ENCODE measurements around the gene LRRC25.

Gene LRRC25

DNA sequence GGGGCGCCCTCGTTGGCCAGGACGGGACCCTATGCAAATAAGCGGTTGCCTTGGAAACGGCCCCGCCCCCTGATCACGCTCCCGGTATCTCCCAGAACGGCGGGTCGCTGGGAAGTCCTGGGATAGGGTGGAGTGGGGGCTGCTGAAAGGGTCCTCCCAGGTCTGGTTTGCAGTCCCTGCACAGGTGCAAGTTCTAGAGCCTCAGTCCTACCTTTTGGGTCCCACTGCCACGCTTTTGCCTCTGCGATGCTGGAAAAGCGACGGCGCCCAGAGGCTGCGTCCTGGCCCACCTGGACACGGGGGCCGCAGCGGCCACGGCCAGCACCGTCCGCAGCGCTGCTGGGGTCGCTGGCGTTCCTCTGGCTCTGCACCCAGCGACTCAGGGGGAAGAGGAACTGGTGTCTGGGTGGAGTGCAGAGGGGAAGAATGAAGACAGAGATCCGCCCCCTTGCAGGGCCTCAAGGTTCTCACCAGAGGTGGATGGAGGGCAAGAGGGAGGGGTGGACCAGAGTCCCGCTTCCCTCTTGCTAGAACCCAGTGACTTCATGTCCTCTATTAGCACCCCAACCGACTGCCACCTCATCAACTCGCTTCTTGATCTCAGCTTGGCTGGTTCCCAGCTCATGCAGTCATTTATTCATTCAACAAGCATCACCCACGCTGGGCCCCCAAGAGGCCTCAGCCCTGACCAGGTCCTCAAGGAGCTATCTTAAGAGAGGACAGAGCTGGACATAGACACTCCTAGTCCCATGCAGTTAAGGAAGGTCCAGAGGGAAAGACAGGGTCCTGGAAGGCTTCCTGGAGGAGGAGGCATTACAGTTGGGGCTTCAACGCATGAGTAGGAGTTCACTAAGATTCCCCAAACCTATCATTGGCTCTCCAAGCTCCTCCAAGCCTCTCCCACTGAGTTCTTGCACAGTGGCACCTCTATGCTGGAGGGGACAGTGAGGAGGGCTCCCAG, at the start of gene LRRC25:
TSS of gene LRRC25 (minus strand) at position 381 of the 961 bp plus-strand sequence. CDS start 659 bp downstream, outside the sequence.
- no peak for DNase-seq (ENCODE audit: low read depth in 2 of 2)

DNA sequence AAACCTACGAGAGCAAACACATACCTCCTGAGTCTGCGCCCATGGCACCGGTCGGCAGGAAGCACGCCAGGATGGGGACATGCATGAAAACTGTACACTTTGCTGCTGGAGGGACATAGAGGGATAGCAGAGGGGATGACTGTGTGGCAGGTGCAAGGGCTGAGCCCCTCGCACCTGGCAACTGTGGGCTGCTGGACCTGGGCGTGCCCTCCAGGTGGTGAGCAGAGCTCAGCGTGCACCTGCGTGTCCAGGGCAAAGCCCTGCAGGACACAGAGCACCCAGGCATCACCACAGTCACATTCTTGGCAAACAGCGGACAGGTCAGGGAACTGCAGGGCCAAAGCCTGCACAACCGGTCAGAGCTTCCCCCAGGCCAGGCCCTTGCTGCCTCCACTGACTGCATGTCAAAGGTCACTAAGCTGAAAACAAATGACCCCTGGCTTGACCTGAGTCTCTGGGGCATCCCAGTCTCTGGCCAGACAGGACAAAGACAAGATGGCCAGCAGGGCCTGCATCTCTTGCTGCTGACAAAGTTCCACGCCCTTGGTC, 49.5 kb upstream of the LRRC25 start:
- no peak for DNase-seq (ENCODE audit: low read depth in 2 of 2)

DNA sequence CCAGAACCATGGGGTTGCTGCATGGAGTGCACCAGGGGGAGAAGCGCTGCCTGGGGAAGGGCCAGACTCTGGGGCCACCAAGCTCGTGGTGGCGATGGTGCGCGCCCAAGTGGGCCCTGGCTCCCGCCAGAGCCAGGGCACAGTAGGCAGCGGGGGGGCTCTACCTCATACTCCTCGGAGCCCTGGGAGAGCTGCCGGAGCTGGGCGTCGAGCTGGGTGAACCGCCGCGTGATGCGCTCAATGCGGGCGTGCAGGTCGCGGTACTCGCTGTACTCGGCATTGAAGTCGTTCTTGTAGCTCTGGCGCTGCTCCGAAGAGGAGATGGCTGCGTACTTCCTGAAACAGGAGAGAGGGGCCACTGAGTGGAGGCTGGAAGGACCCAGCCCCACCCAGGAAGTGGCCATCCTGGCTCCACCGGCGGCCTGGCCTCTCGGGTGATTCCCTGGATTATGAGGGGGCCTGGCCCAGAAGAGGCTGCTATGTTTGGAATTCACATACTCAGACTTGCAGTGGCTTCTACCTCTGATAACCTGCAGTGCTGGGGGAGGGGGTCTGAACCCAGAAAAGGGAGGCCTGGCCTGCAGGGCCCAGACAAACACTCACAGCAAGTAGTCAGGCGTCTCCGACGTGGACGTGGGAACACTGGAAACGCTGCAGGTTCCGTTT, 48.9 kb upstream of the LRRC25 start:
- DNase-seq (ENCODE audit: low read depth in 2 of 2): no peak

DNA sequence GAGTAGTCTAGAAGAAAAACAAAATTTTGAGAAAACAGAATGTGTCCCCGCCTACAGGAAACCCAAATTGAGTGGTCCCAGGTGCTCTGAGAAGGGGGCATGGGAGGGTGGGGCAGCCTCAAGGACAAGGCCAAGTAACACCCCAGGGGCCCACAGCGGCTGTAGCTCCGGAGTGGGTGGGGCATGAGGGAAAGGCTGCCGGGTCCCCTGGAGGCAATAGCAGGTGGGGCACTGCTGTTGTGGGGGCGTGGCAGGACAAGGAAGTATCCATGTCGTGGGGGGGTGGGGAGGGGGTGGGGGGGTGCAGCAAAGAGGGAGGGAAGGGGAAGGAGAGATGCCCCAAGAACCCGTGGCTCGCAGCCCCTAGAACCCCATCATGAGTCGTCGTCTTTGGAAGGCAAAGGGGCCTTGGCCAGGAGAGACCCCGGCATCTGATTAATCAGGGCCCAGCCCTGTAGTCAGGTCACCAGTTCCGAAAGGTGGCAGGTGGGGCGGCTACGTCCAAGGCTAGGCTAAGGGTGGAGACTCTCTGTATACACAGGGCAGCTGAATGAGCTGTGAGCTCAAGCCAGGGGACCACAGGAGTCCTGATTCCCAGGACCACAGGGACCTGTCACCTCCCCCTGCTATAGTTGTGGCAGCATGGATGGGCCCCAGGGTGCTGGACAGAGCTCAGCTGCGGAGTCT, 48.0 kb upstream of the LRRC25 start:
- DNase-seq (ENCODE audit: low read depth in 2 of 2): no peak

DNA sequence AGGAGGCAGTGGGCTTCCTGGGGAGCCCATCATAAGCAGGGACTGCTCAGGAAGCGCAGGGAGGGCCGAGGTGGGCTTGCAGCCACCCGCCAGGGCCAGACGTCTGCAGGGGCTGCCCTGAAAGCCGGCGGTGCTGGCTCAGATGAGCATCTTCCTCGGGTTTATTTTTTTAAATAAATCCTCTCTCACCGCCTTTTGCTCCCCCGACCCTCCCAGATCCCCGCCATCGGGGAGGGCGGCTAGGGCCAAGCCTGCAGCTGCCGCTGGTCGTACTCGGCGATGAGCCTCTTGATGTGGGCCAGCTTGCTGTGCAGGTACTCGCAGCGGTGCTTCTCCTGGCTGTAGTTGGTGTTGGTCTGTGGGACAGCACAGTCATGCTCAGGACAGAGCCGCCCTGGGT, 47.1 kb upstream of the LRRC25 start:
- DNase-seq (ENCODE audit: low read depth in 2 of 2): no peak

DNA sequence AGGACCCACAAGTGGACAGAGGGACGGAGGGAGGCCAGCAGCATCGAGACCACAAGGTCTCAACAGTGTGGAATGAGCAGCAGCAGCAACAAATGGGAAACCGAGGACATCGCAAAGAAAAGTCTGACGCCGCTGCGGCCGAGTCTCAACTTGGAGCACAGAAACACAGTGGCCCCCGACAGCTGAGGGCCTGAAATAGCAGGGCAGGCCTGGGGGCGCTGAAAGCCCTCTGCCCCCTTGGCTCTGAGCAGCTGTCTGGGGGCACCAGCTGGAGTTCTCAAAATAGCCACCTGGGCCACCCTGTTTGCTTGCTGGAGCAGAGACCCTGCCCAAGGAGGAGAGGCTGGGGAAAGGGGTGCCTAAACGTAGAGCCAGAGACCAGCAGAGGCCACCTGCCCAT, 46.4 kb upstream of the LRRC25 start:
- DNase-seq (ENCODE audit: low read depth in 2 of 2): no peak

DNA sequence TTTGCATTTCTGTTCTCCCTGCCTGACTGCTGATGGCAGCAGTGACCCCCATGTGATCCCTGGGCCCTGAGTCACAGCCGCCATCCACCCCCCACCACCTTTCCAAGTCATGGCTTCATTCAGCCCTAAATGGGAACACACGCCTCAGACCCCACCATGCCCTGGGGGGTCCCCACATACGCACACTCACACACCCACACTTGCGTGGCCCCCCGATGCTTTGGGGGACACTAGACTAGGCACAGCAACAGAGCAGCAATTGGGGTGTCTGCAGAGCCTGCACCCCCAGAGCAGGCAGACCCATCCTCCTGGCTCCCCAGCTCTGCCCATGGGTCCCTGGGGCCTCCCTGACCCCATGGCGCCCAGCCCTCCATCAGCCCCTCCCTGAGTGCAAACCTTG, 46.0 kb upstream of the LRRC25 start:
- DNase-seq (ENCODE audit: low read depth in 2 of 2): no peak

DNA sequence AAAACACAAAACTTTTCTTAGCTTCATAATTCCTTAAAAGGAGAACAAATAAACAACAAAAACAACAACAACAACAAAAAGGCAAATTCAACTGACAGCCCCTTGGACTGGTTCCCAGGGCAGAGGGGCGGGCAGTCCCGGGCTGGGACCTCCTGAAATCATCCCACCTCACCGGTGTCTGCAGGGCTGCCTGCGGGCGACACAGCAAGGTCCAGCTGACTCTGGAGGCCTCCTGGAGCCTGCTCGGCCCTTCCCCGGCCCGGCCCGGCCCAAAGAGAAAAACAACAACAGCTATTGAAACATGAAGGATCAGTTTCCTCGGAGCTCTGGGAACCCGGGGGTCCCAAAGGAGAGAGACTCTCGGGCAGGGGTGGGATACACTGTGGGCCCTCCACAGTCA, 45.5 kb upstream of the LRRC25 start:
- DNase-seq (ENCODE audit: low read depth in 2 of 2): no peak

DNA sequence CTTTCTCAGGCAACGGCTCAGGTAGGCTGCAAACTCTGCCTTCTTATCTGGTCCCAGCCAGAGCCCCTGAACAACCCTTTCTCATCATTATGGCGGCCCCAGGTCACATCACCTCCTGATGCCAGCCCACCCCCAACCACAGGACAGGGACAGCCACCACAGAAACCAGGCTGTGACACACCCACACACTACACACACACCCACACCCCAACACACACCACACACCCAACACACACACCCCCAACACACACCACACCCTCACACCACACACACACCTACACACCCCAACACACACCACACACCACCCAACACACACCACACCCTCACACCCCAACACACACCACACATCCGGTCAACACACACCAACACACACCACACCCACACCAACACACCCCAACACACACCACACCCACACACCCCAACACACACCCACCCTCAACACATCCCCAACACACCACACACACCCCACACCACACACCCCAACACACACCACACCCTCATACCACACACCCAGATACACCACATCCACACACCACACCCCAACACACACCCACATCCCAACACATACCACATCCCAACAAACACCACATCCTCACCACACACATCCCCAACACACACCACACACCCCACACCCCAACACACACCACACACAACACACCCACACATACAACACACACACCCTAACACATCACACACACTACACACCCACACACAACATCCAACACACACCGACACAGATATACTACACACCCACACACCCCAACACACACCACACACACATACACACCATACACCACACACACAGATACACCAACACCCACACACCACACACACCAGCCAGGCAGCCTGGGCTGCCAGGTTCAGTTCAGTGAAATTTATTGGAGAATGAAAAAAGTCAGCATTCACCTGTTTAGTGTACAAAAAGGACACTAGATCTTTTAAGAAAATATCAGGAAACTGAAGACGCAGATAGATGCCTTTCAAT, 44.7 kb upstream of the LRRC25 start:
- no peak for DNase-seq (ENCODE audit: low read depth in 2 of 2)

DNA sequence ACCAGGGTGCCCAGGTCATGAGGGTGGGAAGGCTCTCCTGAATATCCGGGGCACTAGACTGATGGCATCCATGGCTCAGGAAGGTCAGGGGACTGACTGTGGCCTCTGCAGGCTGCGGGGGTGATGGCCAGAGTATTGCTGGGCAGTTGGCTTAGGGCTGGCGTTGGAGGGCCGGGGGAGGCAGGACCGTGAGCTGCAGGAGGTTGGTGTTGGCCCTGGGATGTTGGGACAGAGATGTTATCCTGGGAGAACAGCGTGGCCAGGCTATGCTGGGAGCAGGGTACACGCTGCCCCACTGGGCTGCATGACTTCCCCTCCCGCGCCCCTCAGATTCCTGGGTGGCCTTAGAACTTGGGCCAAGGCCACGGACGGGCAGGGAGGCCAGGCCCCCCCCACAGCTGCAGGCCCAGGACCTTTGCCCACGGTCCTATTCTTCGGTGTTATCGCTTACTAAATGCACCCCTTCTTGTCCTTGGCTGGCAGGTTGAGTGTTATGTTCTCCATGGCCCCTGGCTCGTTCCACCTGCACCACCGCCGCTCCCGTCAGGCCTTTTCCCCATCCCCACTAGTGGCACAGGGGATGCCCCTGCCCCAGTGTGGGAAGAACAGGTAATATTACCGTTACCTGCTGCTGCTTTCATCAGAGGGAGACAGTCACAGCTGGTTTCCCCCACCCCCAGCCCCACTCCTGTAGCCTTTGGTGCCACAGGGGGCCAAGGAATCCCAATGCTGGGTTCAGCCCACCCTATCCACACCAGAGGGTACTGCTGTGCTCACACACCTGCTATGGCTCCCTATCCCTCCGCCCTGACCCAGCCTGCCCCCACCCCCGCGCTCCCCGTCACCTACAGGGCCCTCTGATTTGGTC, 43.7 kb upstream of the LRRC25 start:
- DNase-seq (ENCODE audit: low read depth in 2 of 2): no peak

DNA sequence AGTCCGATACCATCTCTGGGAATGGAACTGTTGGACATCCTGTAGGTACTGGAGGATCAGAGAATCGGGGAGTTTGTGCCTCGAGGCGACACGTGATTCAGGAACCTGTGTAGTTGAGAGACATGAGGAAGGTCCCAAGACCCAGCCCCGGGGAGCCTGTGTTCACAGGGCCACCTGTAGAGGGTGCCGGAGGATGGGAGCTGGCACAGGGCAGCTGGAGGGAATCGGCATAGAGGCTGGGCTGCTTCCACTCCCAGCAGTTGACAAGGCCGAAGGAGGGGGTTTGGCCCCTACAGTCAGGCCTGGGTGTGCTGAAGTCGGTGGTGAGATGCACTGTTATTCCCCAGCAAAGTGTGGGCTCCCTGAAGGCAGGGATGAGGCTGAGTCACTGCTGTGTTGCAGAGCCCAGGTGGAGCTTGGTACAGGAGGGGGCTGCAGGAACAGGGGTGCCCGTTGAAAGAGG, 43.0 kb upstream of the LRRC25 start:
- no peak for DNase-seq (ENCODE audit: low read depth in 2 of 2)

DNA sequence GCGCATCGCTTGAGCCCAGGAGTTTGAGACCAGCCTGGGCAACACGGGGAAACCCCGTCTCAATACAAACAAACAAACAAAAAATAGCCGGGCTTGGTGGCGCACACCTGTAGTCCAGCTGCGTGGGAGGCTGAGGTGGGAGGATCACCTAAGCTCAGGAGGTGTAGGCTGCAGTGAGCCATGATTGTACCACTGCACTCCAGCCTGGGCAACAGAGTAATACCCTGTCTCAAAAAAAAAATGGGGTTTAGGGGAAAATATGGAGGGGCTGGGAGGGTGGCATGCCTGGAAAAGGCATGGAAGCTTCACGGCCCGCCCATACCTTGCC, 42.5 kb upstream of the LRRC25 start:
- DNase-seq (ENCODE audit: low read depth in 2 of 2): no peak

DNA sequence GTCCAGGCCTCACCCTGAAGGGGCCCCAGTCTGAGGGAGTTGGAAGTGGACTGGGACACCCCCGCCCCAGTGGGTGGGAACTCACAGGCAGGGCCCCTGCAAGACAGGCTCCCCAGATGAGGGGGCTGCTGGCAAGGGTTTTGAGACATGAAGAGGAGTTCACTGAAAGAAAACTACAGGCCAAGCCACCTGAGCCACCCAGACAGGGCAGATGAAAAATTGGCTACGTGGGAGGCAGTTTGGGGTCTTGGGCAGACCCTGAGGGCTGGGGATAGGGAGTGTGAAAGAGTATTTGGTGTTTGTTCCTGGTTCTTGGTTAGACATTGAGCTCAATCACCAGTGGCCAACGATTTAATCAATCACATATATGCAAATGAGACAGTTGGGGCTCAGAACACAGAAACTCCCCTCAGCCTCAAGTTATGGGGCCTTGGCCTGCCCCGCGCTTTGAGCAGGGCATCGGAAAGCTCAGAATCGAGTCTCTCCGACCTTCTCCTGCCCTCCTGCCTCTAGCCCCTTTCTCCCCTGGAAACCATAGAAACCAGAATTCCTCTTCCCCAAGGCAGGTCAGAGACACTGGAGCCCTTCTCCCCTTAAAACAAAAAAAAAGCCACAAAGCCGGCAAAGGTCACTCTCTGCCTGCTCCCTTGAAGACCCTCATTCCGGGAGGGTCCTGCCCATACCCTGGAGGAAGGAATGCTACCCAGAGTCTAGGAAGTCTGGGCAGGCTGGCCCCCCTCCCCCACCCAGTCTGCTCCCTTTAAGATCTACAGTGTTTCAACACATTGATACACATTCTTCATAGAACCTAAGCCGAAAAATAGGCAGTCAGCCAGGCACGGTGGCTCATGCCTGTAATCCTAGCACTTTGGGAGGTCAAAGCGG, 41.8 kb upstream of the LRRC25 start:
- DNase-seq (ENCODE audit: low read depth in 2 of 2): no peak

DNA sequence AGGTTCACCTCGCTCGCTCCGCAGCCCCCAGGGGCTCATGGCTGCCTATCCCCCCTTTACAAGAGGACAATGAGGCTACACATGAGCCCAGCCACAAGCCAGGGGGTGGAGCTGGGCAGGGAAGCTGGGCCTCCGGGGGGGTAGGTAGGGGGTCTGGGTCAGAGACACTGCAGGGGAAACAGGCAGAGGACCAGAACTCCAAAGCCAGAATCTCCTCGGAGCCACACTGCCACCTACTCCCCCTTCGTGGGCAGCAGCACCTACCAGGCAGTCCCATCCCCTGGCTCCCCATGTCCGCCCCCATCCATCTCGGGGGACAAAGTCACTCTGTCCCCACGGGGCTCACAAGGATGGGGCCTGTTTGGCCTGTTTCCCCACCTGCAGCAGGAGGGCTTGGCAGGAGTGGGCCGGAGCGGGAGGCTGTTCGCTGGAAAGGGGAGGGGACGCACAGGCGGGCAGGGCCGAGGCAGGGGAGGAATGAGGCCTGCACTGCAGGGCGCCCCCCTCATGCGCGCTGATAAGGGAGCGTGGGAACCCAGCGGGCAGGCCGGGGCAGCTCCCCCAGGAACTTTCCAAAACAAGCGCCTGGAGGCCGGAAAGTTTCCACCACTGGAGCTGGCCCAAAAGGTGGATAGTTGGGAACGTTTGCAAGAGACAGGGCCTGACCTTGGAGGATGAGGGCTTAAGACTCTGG, 41.1 kb upstream of the LRRC25 start:
- no peak for DNase-seq (ENCODE audit: low read depth in 2 of 2)

DNA sequence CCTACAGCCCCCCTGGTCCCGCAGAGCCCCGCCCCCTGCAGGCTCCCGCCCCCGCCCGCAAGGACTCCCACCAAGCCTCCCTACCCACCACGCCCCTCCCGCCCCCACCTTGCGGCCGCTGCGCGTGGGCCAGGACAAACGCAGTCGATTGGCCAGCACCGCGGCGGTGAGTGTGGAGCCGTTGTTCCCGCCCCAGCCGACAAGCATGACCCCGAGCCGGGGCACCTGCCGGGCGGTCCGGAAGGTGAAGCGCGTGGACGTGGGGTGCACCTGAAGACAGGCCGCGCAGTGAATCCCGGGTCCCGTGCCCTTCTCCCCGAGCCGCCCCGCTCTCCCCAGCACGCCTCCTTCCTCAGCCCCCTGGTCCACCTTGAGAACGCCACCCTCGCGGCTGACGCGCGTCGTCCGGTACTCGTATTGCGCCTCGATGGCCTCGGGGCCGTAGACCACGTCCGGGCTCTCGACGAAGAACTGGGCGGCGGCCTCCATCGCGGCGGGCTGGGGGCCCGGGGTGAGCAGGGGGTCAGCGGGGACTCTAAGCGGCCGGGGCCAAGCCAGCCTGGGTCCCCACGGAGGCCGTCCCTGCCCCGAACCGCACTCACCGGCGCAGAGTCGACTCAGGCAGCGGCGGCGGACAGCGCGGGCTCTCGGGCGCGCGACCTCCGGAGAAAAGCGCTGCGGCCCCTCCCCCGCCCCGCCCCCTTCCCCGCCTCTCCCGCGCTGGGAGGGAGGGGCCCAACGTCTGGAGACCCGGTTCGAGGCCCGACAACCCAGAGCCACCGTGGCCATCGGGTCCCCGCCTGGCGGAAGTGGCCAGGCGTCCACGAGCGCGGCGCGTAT, 40.3 kb upstream of the LRRC25 start, which contains the start of gene ISYNA1:
TSS of gene ISYNA1 (minus strand) at position 643 of the 840 bp plus-strand sequence. CDS start at position 489, 154 bp downstream.
- no peak for DNase-seq (ENCODE audit: low read depth in 2 of 2)

DNA sequence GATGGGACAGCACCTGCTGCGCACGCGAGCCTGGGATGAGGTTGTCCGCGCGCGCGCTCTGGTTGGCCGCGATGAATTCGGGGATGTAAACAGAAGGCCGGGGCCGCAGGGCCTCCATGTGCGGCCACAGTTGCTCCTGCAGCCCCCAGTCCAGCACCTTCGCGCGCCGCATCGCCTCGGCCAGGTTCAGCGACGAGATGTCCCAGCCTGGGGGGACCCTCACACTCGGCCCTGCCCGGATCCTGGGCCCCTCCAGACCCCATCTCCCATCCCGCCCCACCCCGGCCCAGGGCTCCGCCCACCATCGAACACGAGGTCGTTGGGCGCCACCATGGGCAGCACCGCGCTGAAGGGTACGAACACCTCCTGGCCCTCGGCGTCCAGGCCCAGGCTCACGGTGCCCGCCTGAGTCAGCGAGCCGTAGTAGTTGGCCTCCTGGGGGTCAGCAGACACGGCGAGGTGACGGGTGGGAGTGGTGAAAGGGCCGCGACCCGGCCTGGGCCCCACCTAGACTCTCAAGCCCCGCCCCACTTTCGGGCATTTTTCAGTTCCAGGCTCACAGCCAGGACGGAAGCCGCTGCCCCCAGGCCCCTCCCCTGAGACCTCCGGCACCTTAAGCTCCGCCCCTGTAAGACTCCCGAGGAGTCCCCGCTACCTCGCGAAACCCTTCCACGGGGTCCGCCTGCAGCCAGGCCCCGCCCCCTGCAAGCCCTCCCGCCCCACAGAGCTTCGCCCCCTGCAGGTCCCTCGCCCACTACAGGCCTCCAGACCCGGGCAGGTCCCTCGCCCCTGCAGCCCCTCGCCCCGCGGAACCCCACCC, 39.5 kb upstream of the LRRC25 start:
- DNase-seq (ENCODE audit: low read depth in 2 of 2): peak in 1 of 2 donors; percentile 65
